ENCODE data around the gene CD79A.

DNA sequence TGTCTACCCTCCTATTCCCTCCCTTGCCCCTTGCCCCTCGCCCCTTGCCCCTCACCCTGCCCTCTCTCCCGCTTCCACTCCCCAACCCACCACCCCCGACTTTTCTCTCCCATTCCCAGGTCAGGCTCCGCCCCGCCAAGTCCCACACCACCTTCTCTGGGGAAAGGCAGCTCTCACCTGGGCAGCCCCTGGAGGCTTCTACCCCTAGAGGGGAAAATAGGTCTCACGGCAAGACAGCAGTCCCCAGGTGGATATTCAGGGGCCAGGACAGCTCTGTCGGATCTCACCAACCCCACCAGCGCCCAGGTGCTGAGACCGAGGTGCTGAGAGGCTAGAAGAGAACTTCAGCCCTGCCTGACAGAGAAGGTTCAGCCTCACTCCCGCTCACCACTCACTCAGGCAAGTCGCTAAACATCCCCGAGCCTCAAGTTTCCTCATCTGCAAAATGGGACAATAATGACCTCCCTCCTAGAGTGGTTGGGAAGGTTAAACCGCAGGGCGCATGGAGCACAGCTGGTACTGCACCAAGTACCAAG lies 52.5 kb downstream of the CD79A start:
- no peak for TF ChIP-seq POLR2A (IDR thresholded peaks at IDR 0.05)
- TF ChIP-seq, protein P1, sequence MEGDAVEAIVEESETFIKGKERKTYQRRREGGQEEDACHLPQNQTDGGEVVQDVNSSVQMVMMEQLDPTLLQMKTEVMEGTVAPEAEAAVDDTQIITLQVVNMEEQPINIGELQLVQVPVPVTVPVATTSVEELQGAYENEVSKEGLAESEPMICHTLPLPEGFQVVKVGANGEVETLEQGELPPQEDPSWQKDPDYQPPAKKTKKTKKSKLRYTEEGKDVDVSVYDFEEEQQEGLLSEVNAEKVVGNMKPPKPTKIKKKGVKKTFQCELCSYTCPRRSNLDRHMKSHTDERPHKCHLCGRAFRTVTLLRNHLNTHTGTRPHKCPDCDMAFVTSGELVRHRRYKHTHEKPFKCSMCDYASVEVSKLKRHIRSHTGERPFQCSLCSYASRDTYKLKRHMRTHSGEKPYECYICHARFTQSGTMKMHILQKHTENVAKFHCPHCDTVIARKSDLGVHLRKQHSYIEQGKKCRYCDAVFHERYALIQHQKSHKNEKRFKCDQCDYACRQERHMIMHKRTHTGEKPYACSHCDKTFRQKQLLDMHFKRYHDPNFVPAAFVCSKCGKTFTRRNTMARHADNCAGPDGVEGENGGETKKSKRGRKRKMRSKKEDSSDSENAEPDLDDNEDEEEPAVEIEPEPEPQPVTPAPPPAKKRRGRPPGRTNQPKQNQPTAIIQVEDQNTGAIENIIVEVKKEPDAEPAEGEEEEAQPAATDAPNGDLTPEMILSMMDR (IDR thresholded peaks at IDR 0.05) = no peak
- TF ChIP-seq POLR2AphosphoS5 (IDR thresholded peaks at IDR 0.05) = no peak
- no peak for TF ChIP-seq EP300 (IDR thresholded peaks at IDR 0.05)
